ENCODE measurements around the gene RPL15.

Gene RPL15

DNA sequence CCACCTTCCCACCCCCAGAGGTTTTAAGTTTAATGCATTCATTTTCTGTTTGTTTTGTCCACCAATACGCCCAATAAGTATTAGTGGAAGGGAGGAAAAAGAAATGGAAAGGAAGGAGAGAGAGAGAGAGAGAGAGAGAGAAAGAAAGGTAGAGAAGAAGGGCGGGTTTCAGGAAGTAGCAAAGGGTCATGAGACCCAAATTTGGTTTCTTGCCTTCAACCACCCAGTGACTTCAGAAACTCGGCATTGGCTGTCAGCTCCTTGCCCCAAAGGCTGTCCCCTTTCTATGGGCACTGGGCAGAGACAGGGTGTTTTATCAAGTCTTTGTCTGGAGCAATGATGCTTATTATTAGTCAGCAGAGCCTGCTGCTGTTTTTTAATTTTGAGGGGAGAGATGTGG lies 14.7 kb downstream of the RPL15 start:
- DNase-seq (ENCODE audit: low read depth) = no peak
- no peak overlapping the region for H3K4me3 ChIP-seq (ENCODE audit: control insufficient read depth, low read depth, low read length)
- TF ChIP-seq, protein P1, sequence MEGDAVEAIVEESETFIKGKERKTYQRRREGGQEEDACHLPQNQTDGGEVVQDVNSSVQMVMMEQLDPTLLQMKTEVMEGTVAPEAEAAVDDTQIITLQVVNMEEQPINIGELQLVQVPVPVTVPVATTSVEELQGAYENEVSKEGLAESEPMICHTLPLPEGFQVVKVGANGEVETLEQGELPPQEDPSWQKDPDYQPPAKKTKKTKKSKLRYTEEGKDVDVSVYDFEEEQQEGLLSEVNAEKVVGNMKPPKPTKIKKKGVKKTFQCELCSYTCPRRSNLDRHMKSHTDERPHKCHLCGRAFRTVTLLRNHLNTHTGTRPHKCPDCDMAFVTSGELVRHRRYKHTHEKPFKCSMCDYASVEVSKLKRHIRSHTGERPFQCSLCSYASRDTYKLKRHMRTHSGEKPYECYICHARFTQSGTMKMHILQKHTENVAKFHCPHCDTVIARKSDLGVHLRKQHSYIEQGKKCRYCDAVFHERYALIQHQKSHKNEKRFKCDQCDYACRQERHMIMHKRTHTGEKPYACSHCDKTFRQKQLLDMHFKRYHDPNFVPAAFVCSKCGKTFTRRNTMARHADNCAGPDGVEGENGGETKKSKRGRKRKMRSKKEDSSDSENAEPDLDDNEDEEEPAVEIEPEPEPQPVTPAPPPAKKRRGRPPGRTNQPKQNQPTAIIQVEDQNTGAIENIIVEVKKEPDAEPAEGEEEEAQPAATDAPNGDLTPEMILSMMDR (conservative IDR thresholded peaks at IDR 0.05; ENCODE audit: control insufficient read depth, insufficient read depth, low read depth, low read length) = no peak

DNA sequence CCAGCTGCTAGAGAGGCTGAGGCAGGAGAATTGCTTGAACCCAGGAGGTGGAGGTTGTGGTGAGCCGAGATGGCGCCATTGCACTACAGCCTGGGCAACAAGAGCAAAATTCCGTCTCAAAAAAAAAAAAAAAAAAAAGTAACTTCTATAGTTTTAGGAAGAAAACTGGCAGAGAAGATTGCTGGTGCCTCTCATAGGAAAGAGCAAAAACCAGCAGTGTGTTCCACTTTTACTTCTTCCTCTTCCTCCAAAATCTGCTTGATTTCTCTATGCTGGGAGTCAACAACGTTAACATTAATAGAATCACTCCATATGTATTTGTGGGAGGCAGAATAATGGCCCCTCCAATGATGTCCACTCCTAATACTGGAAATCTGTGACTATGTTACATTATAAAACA lies 15.6 kb downstream of the RPL15 start:
- TF ChIP-seq, protein P1 (conservative IDR thresholded peaks at IDR 0.05; ENCODE audit: control insufficient read depth, insufficient read depth, low read depth, low read length) = no peak
- H3K4me3 ChIP-seq (ENCODE audit: control insufficient read depth, low read depth, low read length) = no peak overlapping the region
- no peak for DNase-seq (ENCODE audit: low read depth)

DNA sequence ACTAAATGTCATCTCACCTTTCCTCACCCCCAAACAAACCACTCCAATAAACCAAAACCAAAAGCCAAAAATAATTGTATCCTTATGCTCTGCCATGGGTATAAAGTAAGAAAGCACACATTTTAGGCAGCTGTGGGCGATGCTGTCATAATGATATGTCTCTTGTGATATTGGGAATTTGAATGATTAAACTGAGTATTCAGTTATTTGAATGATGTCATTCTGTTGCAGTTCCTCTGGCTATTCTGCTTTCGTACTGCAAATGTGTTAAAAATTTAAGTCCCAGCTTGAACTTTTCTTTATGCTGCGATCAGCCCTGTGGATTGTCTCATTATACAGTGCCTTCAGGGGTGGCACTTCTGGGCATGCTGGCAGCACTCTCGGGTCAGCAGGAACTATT lies 17.3 kb downstream of the RPL15 start:
- no peak for DNase-seq (ENCODE audit: low read depth)

DNA sequence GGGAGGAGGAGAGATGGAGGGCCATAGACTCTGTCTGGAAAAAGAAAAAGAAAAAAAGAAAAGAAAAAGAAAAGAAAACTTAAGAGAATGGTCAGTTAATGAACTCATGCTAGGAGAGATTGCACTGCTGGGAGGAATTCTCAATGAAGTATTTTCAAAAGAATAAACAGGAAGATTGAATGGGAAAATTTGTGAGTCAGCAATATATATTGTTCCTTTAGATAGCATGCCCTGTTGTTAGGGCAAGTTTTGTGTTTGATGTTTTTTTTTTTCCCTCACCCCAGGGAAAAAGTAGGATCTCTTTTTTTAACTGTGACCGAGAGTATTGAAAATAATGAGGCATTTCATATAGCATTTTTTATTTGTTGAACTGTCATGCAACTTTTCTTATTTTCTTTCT lies 20.4 kb downstream of the RPL15 start:
- TF ChIP-seq, protein P1 (conservative IDR thresholded peaks at IDR 0.05; ENCODE audit: control insufficient read depth, insufficient read depth, low read depth, low read length) = no peak
- DNase-seq (ENCODE audit: low read depth) = no peak
- H3K4me3 ChIP-seq (ENCODE audit: control insufficient read depth, low read depth, low read length) = no peak overlapping the region

More for the DNA sequence above, 17.3 kb downstream of the RPL15 start:
- no peak overlapping the region for H3K4me3 ChIP-seq (ENCODE audit: control insufficient read depth, low read depth, low read length)
- TF ChIP-seq, protein P1 (conservative IDR thresholded peaks at IDR 0.05; ENCODE audit: control insufficient read depth, insufficient read depth, low read depth, low read length) = no peak

DNA sequence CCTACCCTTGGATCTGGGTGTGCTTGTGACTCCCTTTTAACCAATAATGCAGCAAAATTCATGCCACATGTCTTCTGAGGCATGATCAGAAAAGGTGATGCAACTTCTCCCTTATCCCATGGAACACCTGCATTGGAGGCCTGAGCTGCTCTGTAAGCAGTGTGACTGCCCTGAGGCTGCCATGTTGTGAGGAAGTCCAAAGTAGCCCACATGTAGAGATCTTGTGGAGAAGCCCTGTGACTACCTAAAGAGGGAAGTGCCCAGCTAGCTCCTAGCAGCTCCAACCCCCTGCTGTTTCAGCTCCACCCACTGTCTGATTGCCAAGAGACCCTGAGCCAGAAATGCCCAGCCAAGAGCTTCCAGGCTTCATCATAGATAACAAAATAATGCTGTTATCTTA lies 21.8 kb downstream of the RPL15 start:
- no peak for DNase-seq (ENCODE audit: low read depth)
- TF ChIP-seq, protein P1 (conservative IDR thresholded peaks at IDR 0.05; ENCODE audit: control insufficient read depth, insufficient read depth, low read depth, low read length) = no peak
- no peak overlapping the region for H3K4me3 ChIP-seq (ENCODE audit: control insufficient read depth, low read depth, low read length)

DNA sequence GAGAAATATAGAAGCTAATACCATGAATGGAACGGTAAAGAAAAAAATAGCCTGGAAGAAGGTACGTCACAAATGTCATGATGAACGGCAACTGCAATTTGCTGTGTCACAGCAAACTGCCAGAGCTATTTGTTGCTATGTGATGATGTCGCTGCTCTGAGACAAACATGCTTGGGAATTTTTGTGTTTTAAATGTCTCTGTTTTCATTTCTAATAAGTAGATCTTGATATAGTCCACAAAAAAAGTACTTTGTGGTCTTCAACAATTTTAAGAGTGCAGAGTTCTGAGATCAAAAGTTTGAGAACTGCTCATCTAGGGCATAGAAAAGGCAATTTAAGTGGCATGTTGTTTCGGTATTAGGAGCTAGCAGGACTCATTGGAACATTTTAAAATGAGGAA lies 23.8 kb downstream of the RPL15 start:
- TF ChIP-seq, protein P1 (conservative IDR thresholded peaks at IDR 0.05; ENCODE audit: control insufficient read depth, insufficient read depth, low read depth, low read length) = no peak

DNA sequence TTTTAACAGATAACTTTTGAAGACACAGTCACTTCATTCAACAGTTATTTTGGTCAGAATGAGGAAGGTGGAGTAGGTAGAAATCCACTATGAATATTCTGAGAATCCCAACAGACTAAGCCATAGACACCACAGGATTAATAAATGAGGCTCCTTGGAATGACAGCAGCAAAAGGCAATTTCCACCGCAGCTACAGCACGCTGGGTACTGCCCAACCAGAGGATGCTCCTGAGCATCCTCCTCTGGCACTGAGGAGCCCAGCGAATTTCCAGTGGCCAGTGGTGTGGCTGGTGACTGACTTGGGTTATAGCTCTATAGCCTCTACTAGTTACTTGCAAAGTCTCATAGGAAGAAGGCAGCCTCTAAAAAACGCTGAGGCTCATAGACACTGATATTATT lies 24.5 kb downstream of the RPL15 start:
- no peak overlapping the region for H3K4me3 ChIP-seq (ENCODE audit: control insufficient read depth, low read depth, low read length)
- TF ChIP-seq, protein P1 (conservative IDR thresholded peaks at IDR 0.05; ENCODE audit: control insufficient read depth, insufficient read depth, low read depth, low read length) = no peak
- no peak for DNase-seq (ENCODE audit: low read depth)

More for the DNA sequence above, 23.8 kb downstream of the RPL15 start:
- no peak overlapping the region for H3K4me3 ChIP-seq (ENCODE audit: control insufficient read depth, low read depth, low read length)
- no peak for DNase-seq (ENCODE audit: low read depth)
